ENCODE measurements around the gene GNG7.

GRCh38 chr19:2487842-2488241 lies 214.7 kb downstream of the GNG7 start:
- no peak for TF ChIP-seq CTCF (IDR thresholded peaks at IDR 0.05; ENCODE audit: low read length)
- TF ChIP-seq EZH2 (optimal IDR thresholded peaks at IDR 0.05; ENCODE audit: low read depth, low read length) = no peak

All from MM.1S (cell line).